NCI-H1417 (cell line): ENCODE results near the gene AP2A2.
"Not testable (repeated sequence)": the region's sequence is repeated elsewhere in the genome, so short reads cannot be mapped to it uniquely, and the experiment has no call there.

Source experiments
- DNase-seq, 3 experiments: peaks; one replicate each; lab custom pipeline; 2025; lab: John Stamatoyannopoulos, UW

AP2A2 gene

GRCh38 chr11:975376-975775 lies 49.7 kb downstream of the AP2A2 start:
- DNase-seq, result not testable (repeated sequence)

DNA sequence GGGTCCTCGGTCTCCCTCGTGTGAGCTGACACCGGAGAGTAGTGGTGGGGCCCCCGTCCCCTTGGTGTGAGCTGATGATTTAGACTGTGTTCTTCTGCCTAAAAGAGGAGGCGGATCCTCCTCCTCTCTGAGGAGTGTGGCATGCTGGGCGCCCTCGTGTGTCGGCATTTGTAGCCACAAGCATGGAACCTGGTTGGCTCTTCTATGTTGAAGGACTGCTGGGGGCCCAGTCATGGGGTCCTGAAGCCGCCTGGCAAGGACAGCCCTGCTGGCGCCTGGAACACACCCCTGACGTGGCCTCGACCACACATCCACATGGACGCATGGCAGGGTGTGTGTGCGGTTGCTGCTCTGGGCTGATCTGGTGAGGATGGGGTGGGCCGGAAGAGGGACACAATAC lies 50.2 kb downstream of the AP2A2 start:
- peak in 1 of 3 experiments; percentile 2 for DNase-seq

- no peak for DNase-seq
Observed at GRCh38 chr11:976431-977160, 50.9 kb downstream of the AP2A2 start.

GRCh38 chr11:977830-978720 lies 52.4 kb downstream of the AP2A2 start:
- no peak for DNase-seq

DNA sequence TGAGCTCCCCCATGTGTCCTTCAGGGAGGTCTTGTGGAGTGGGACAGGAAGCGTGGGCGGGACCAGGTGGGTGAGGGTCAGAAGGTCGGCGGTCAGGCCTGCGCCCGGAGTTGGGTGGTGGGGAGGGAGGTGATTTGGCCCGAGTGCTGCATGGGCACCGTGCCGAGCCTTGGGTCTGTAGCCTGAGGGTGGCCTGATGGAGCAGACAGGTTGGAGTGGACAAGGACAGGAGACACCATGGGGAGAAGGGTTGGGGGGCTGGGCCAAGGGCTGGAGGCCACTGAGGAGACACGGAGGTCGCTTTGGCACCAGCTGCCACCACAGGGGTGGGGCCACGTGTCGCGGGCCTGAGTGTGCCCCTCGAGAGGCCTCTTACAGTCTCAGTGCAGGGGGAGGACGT lies 53.1 kb downstream of the AP2A2 start:
- DNase-seq, result no peak

DNA sequence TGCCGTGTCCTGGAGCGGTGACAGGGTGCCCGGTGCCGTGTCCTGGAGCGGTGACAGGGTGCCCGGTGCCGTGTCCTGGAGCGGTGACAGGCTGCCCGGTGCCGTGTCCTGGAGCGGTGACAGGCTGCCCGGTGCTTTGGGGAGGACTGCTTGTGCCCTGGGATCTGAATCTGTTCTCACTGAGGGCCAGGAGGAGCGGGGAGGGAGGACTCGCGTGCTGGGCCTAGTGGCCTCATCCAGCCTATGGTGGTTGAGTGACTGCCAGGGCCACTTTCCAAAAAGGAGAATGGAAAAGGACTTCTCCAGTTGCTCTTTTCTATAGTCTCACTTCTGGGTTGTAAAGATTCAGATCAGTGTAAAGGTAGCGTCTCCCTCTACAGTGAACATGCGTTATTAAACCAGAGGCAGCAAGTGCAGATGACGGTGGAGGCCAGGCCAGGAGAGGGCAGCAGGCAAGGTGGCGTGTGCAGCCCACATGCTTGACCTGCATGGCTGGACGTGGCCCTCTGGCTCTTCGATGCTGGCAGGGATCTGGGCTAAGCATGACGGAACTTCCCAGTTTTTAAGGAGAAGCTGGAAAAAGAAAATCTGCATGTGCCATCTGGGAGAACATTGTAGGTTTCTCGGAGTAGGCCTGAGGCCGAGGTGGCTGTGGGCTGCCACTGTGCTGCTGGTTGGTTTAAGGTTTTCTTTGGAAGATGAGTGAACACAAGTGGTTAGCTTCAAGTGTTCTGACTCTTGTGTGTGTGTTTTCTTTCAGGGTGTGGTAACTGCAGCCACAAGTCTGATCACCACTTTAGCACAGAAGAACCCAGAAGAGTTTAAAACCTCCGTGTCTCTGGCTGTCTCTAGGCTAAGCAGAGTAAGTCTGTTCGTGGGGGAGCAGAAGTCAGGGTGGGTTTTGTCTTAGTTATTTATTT lies 55.0 kb downstream of the AP2A2 start:
- DNase-seq, result peak in 2 of 3 experiments; percentile 1 to 61

- DNase-seq, result peak in 1 of 3 experiments; percentile 14
Observed at GRCh38 chr11:981764-982163, 56.1 kb downstream of the AP2A2 start.

DNA sequence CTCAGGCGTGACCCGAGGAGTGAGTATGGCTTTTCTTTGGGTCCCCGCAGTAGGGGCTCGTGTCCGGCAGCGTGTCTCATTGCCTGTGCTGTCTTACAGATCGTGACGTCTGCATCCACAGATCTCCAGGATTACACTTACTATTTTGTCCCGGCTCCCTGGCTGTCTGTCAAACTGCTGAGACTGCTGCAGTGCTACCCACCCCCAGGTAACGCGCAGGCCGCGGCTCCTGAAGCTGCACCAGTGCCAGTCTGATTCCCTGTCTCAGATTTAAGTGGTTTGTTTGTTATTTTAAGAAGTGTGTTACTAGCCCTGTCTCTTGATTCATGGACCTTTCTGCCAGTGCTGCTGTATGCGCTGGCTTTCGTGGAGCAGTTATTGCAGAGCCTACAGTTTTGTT lies 58.9 kb downstream of the AP2A2 start:
- DNase-seq, result no peak

- DNase-seq, result peak in 2 of 3 experiments; percentile 11 to 12
Observed at GRCh38 chr11:985406-985805, 59.7 kb downstream of the AP2A2 start.

GRCh38 chr11:985848-986247 lies 60.2 kb downstream of the AP2A2 start:
- DNase-seq, result no peak

- no peak for DNase-seq
Observed at GRCh38 chr11:986270-986951, 60.7 kb downstream of the AP2A2 start.

DNA sequence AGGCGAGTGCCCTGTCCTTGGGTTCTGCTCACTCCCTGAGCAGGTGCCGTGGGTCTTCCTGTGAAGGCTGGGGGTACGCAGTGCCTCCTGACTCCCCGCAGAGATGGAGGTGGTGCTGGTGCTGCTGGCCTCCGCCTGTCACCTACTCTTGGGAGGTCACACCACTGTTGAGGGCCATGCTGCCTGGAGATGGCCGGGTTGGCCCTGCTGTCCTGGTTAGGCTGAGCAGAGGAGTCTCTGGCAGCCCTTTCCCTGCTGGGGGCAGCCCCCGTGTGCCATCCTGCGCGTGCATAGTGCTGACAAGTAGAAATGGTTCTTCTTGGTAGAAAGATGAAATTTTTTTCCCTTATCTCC lies 61.3 kb downstream of the AP2A2 start:
- DNase-seq, result no peak

DNA sequence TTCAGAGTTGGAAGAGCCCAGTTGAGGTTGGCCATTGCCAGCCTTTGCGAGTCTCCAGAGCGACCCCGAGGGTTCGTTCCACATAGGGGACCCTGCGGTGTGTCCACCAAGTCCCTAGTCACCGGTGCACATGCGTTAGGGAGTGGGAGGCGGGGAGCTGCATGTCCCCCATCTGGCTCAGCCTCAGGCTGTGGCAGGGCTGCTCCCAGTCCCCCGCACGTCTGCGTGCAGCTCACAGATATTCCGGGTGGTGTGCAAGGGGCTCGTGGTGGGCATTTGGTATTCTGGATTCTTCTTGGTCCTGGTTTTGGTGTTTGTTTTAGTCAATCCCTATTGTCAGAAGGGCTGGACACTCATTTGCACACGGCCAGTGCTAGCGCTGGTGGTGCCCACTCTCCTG lies 62.0 kb downstream of the AP2A2 start:
- no peak for DNase-seq

- no peak for DNase-seq
Observed at GRCh38 chr11:990101-990500, 64.4 kb downstream of the AP2A2 start.

DNA sequence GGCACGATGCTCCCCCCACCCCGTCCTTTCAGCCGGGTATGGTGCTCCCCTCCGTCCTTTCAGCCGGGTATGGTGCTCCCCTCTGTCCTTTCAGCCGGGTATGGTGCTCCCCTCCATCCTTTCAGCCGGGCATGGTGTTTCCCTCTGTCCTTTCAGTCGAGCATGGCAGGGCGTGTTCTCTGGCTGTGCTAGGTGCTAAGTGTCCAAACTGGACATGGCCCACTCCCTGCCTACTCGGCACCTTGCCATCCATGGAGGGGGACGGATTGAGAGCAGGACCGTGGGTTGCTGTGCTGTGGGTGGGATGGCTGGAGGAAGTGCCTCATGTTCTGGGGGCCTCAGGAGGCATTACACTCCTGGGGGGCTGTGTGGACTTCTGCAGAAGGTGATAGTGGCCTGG lies 65.4 kb downstream of the AP2A2 start:
- no peak for DNase-seq

- DNase-seq, result no peak
Observed at GRCh38 chr11:991711-992307, 66.1 kb downstream of the AP2A2 start.

DNA sequence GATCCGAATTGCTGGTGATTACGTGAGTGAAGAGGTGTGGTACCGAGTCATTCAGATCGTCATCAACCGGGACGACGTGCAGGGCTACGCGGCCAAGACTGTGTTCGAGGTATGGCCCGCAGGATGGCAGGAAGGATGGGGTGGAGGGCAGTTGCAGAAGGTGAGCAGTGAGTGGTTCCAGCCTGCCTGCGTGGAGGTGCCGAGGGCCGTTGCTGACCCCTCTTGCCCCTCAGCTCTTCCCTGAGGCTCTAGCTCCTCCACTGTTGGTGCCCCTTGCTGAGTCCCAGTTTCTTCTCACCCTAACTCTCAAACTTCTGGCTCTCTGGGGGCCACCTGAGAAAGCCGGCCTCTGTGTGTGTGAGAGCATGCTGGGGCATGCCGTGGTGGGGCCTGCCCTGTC lies 66.9 kb downstream of the AP2A2 start:
- DNase-seq, result no peak

GRCh38 chr11:993632-994167 lies 68.0 kb downstream of the AP2A2 start:
- DNase-seq, result no peak

- DNase-seq, result no peak
Observed at GRCh38 chr11:995044-995751, 69.5 kb downstream of the AP2A2 start.

DNA sequence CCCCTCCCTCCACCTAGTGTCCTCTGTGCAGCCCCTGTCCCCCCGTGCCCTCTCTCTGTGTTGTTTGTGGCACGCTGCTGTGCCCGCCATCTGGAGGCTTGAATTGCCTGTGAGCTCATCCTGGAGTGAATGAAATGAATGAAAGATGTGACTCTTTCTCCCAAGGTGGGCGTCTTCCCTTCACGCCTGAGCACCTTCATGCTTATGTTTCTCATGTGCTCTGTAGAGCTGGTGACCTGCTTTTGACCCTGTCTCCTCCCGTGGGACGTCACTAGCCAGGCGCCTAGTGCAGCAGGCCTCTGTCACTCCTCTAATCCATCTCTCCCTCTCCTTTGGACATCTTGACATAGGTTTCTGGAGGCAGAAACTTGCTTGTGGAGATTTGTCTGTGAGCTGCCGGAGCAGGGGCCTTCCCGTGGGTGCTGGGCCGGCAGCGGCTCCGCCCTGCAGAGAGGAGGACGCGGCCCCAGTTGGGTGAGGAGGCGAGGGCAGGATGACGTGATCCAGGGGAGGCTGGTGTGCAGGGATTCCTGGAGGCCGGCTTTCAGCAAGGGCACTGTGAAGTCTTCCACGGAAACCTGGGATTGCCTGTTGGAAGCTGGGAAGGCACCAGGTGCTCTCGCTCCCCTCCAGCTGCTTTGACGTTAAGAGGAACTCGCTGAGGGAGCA lies 70.2 kb downstream of the AP2A2 start:
- DNase-seq, result peak; percentile 30 to 71 (median 38)
